SK-N-MC (cell line): ENCODE results near the gene TMEM222.

Experiments
- EZH2 ChIP-seq: fragments of 200-600 bp; sonication (generic); IDR thresholded peaks from one replicate; pipeline ENCODE4 v1.6.1; 2017; ENCODE audit warnings: antibody characterized with exemption
- POLR2AphosphoS5 ChIP-seq: IDR thresholded peaks from 2 replicates; pipeline ENCODE4 v1.6.1; 2012; ENCODE audit warnings: mild to moderate bottlenecking, low read depth, low read length, borderline replicate concordance

DNA sequence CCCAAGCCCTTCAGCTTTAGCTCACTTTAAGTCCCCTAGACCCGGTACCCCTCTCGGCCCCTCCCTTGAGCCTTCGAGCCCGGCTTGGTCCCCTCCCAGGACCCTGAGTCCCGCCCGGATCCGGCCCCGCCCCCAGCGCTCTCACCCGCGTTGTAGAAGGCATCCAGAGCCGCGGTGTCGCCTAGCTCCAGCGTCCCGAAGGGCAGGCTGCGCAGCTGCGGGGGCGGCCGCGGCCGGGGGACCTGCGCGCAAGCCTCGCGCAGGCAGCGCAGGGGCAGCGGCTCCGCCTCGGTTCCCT is 44.1 kb downstream of the TMEM222 start:
- TF ChIP-seq POLR2AphosphoS5 (no peak), EZH2 (no peak)
